IPS-11a (cell line): Measurements from ENCODE around the gene SRPK1.

Source experiments
- H3K4me3 ChIP-seq: one replicate; pipeline ENCODE4 v1.5.1; 2013; ENCODE audit warnings: low read depth, low read length, control low read depth

SRPK1 gene

GRCh38 chr6:35903679-35904078 lies 17.2 kb downstream of the SRPK1 start:
- H3K4me3 ChIP-seq = no peak overlapping the region

- no peak overlapping the region for H3K4me3 ChIP-seq
These were observed 20.4 kb downstream of the SRPK1 start for GRCh38 chr6:35900448-35900847.

GRCh38 chr6:35898003-35898402 lies 22.9 kb downstream of the SRPK1 start:
- no peak overlapping the region for H3K4me3 ChIP-seq

- no peak overlapping the region for H3K4me3 ChIP-seq
These were observed 23.4 kb downstream of the SRPK1 start for GRCh38 chr6:35897486-35897885.

GRCh38 chr6:35897036-35897435 lies 23.9 kb downstream of the SRPK1 start:
- no peak overlapping the region for H3K4me3 ChIP-seq

- no peak overlapping the region for H3K4me3 ChIP-seq
These were observed 24.7 kb downstream of the SRPK1 start for GRCh38 chr6:35896228-35896627.

- no peak overlapping the region for H3K4me3 ChIP-seq
These were observed 25.3 kb downstream of the SRPK1 start for GRCh38 chr6:35895560-35895959.

GRCh38 chr6:35894776-35895175 lies 26.1 kb downstream of the SRPK1 start:
- no peak overlapping the region for H3K4me3 ChIP-seq

GRCh38 chr6:35893246-35893645 lies 27.7 kb downstream of the SRPK1 start:
- H3K4me3 ChIP-seq = no peak overlapping the region

- H3K4me3 ChIP-seq = no peak overlapping the region
These were observed 28.4 kb downstream of the SRPK1 start for GRCh38 chr6:35892482-35892881.

GRCh38 chr6:35879151-35879550 lies 41.7 kb downstream of the SRPK1 start:
- no peak overlapping the region for H3K4me3 ChIP-seq

GRCh38 chr6:35876902-35877301 lies 44.0 kb downstream of the SRPK1 start:
- no peak overlapping the region for H3K4me3 ChIP-seq

GRCh38 chr6:35874730-35875129 lies 46.2 kb downstream of the SRPK1 start:
- H3K4me3 ChIP-seq = no peak overlapping the region

- H3K4me3 ChIP-seq = no peak overlapping the region
These were observed 61.5 kb downstream of the SRPK1 start for GRCh38 chr6:35859367-35859766.

GRCh38 chr6:35857853-35858252 lies 63.0 kb downstream of the SRPK1 start:
- H3K4me3 ChIP-seq = no peak overlapping the region

- H3K4me3 ChIP-seq = no peak overlapping the region
These were observed 64.6 kb downstream of the SRPK1 start for GRCh38 chr6:35856250-35856649.

- no peak overlapping the region for H3K4me3 ChIP-seq
These were observed 67.9 kb downstream of the SRPK1 start for GRCh38 chr6:35852994-35853393.

GRCh38 chr6:35850208-35850607 lies 70.7 kb downstream of the SRPK1 start:
- no peak overlapping the region for H3K4me3 ChIP-seq

GRCh38 chr6:35844290-35844689 lies 76.6 kb downstream of the SRPK1 start:
- no peak overlapping the region for H3K4me3 ChIP-seq

- no peak overlapping the region for H3K4me3 ChIP-seq
These were observed 78.5 kb downstream of the SRPK1 start for GRCh38 chr6:35842381-35842780.

GRCh38 chr6:35839019-35839418 lies 81.9 kb downstream of the SRPK1 start:
- no peak overlapping the region for H3K4me3 ChIP-seq

GRCh38 chr6:35833536-35833935 lies 87.4 kb downstream of the SRPK1 start:
- no peak overlapping the region for H3K4me3 ChIP-seq

- no peak overlapping the region for H3K4me3 ChIP-seq
These were observed 89.5 kb downstream of the SRPK1 start for GRCh38 chr6:35831257-35832007.
